GM13976 (cell line): ENCODE results near the gene KCNMA1.

Source experiments
- DNase-seq: peaks from one replicate; pipeline ENCODE4 v3.0.0; 2012; ENCODE audit warnings: low spot score
- in situ Hi-C: fragments of 300-500 bp; cut with MboI; formaldehyde crosslinking; loops from one replicate; pipeline ENCODE4 v1.12.0; 2022; ENCODE audit warnings: low sequenced_read_pairs, mixed read lengths, inconsistent platforms; ENCODE audit not compliant: unreplicated experiment
- TF ChIP-seq, protein P1 (sequence below): IDR thresholded peaks from 2 replicates; pipeline ENCODE4 v1.5.1; 2012; ENCODE audit warnings: borderline replicate concordance, mild to moderate bottlenecking; ENCODE audit not compliant: insufficient read depth; ENCODE audit errors: extremely low read depth, missing control alignments, control extremely low read depth

KCNMA1 gene

DNA sequence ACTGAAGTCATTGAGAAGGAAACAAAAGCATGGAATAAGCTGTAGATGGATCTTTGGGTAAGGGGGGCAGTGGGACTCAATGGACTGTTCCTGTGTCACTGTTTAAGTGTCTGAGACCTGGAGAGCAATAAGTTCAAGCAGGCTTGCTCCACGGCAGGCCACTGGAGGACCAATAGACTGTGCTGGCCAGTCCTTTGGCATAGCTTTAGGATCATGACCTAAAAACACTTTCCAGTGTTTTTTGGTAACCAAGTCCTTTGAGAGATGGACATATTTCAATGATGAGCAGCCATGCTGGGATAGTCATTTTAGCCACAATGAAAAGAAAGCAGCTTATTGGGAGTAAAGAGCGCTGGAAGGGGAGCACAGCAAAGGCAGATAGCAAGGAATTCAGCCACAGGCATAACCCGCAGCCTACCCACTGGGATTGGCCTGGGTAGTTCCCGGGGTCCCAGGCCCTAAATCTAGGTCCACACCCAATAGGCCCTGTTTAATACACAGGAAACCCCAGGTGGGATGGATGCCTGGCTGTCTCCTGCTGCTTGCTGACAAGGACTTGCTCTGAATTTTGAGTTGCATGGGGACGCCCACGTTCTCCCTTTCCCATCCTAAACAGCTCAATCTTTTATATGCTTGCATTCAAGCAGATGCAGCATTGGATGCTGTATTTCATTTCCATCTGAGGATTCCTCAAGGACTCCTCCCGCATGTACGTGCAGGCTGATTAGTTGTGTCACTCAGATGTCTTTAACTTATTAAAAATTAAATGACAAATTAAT lies 727.2 kb downstream of the KCNMA1 start:
- in situ Hi-C loops = no loop called here
- no peak for DNase-seq
- TF ChIP-seq, protein P1, sequence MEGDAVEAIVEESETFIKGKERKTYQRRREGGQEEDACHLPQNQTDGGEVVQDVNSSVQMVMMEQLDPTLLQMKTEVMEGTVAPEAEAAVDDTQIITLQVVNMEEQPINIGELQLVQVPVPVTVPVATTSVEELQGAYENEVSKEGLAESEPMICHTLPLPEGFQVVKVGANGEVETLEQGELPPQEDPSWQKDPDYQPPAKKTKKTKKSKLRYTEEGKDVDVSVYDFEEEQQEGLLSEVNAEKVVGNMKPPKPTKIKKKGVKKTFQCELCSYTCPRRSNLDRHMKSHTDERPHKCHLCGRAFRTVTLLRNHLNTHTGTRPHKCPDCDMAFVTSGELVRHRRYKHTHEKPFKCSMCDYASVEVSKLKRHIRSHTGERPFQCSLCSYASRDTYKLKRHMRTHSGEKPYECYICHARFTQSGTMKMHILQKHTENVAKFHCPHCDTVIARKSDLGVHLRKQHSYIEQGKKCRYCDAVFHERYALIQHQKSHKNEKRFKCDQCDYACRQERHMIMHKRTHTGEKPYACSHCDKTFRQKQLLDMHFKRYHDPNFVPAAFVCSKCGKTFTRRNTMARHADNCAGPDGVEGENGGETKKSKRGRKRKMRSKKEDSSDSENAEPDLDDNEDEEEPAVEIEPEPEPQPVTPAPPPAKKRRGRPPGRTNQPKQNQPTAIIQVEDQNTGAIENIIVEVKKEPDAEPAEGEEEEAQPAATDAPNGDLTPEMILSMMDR = no peak

DNA sequence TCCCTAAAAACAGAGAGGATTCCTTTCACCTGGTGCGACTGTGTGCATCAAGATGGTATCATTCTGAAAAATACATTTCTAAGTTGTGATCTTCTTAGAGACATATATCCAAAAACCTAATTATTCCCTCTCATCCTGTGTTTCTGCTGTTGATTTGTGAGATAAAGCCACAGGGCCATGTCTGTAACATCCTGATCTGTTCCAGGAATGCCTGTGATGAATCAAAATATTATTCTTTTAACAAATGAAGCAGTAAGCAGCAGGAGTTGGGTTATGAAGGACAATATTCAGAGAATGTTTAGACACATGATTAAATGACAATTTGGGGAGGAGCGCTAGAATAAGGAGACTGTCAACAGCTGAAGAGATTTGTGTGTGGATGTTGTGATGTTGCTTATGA lies 731.4 kb downstream of the KCNMA1 start:
- no peak for DNase-seq
- TF ChIP-seq, protein P1 = no peak
- in situ Hi-C loops = no loop called here

- in situ Hi-C loops = no loop called here
- TF ChIP-seq, protein P1 = no peak
- DNase-seq = no peak
Observed at GRCh38 chr10:76905251-76905650, 732.4 kb downstream of the KCNMA1 start.

DNA sequence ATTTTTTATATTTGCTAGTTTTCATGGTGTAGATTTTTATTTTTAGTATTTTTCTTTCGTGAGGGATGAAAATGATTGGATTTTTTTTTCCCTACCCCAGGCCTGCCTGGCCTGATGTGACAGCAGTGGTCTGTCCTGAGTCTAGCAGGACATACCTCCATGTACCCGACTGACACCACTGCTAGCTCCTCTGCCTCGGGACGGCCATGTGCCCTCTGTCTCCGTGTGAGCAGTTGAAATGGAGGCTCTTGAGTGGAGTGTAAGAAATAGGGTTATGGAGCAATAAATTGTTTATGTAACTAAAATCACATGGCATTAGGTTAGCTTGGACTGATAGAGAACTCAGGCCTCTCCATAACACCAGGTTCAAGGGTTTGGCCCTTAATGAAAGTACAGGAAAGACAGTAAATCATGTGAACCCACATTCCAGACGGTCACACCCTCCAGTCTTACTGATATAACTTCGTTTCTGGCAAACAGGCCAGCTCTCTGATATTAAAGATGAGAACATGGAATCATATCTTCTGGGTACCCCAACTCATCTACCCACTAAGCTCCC lies 734.1 kb downstream of the KCNMA1 start:
- in situ Hi-C loops = no loop called here
- no peak for DNase-seq
- TF ChIP-seq, protein P1 = no peak

GRCh38 chr10:76902949-76903348 lies 734.7 kb downstream of the KCNMA1 start:
- in situ Hi-C loops = no loop called here
- no peak for DNase-seq
- TF ChIP-seq, protein P1 = peak; percentile 17

- no peak for DNase-seq
- TF ChIP-seq, protein P1 = no peak
- in situ Hi-C loops = no loop called here
Observed at GRCh38 chr10:76901701-76902100, 735.9 kb downstream of the KCNMA1 start.

DNA sequence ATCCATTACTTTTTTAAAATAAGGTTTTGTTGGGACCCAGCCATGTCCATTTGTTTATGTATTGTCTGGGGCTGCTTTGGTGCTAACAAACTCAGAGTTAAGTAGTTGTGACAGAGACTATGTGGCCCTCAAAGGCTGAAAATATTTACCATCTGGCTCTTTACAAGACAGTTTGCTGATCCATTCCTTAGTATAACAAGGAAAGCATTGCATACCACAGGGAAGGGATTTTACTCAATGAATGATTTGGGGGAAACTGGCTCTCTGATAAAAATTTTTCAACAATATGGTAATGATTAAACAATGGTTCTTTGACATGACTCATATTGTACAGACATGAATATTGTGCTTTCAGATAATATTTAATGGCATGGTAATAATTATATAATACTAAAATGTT lies 738.1 kb downstream of the KCNMA1 start:
- in situ Hi-C loops = no loop called here
- TF ChIP-seq, protein P1 = no peak
- no peak for DNase-seq
